ENCODE results near the gene GPATCH1.

GPATCH1 gene

GRCh38 chr19:33048806-33049676 lies 31.9 kb upstream of the GPATCH1 start:
- Histone ChIP-seq H3K4me3 (ENCODE audit: low read length, poor library complexity, severe bottlenecking) (no peak overlapping the region), H3K4me2 (ENCODE audit: low read depth, low read length, poor library complexity, severe bottlenecking) (no peak overlapping the region), H3K79me2 (ENCODE audit: insufficient read depth, low read length) (no peaks in the 10 kb centered on the region), H4K20me1 (ENCODE audit: insufficient read depth, low read length, poor library complexity, severe bottlenecking) (no peaks in the 10 kb centered on the region), H3K27me3 (ENCODE audit: insufficient read depth, low read length, poor library complexity, severe bottlenecking) (no peaks in the 10 kb centered on the region), H3F3A (ENCODE audit: low read depth) (no peaks in the 10 kb centered on the region), H3K9me3 (ENCODE audit: insufficient read depth, low read depth, low read length) (no peaks in the 10 kb centered on the region), H3K36me3 (ENCODE audit: insufficient read depth, low read length) (no peaks in the 10 kb centered on the region), H2AFZ (ENCODE audit: low read length) (no peak overlapping the region), H3K9ac (ENCODE audit: low read depth, low read length, poor library complexity, severe bottlenecking) (no peak overlapping the region), H3K4me1 (ENCODE audit: insufficient read depth, low read length, poor library complexity, severe bottlenecking) (no peaks in the 10 kb centered on the region), H3K9me2 (replicated peaks; ENCODE audit: low read depth, low read length) (no peaks in the 10 kb centered on the region)
- TF ChIP-seq CTCF (conservative IDR thresholded peaks at IDR 0.05; ENCODE audit: low read length) (no peak), EZH2phosphoT487 (IDR thresholded peaks at IDR 0.05; ENCODE audit: borderline replicate concordance) (no peak)

- no peak for TF ChIP-seq EZH2phosphoT487 (IDR thresholded peaks at IDR 0.05; ENCODE audit: borderline replicate concordance)
- TF ChIP-seq CTCF (conservative IDR thresholded peaks at IDR 0.05; ENCODE audit: low read length): no peak
- Histone ChIP-seq H3K9ac (ENCODE audit: low read depth, low read length, poor library complexity, severe bottlenecking) (no peak overlapping the region), H3K4me1 (ENCODE audit: insufficient read depth, low read length, poor library complexity, severe bottlenecking) (no peaks in the 10 kb centered on the region), H3F3A (ENCODE audit: low read depth) (no peaks in the 10 kb centered on the region), H4K20me1 (ENCODE audit: insufficient read depth, low read length, poor library complexity, severe bottlenecking) (no peaks in the 10 kb centered on the region), H3K79me2 (ENCODE audit: insufficient read depth, low read length) (no peaks in the 10 kb centered on the region), H3K4me2 (ENCODE audit: low read depth, low read length, poor library complexity, severe bottlenecking) (no peak overlapping the region), H3K27me3 (ENCODE audit: insufficient read depth, low read length, poor library complexity, severe bottlenecking) (no peaks in the 10 kb centered on the region), H3K4me3 (ENCODE audit: low read length, poor library complexity, severe bottlenecking) (no peak overlapping the region), H3K9me3 (ENCODE audit: insufficient read depth, low read depth, low read length) (no peaks in the 10 kb centered on the region), H3K9me2 (replicated peaks; ENCODE audit: low read depth, low read length) (no peaks in the 10 kb centered on the region), H2AFZ (ENCODE audit: low read length) (no peak overlapping the region), H3K36me3 (ENCODE audit: insufficient read depth, low read length) (no peaks in the 10 kb centered on the region)
Observed at GRCh38 chr19:33050110-33050509, 30.9 kb upstream of the GPATCH1 start.

- Histone ChIP-seq H3K9me3 (ENCODE audit: insufficient read depth, low read depth, low read length) (no peaks in the 10 kb centered on the region), H3K36me3 (ENCODE audit: insufficient read depth, low read length) (no peaks in the 10 kb centered on the region), H3K4me1 (ENCODE audit: insufficient read depth, low read length, poor library complexity, severe bottlenecking) (no peaks in the 10 kb centered on the region), H3K9ac (ENCODE audit: low read depth, low read length, poor library complexity, severe bottlenecking) (no peak overlapping the region), H3K79me2 (ENCODE audit: insufficient read depth, low read length) (no peaks in the 10 kb centered on the region), H4K20me1 (ENCODE audit: insufficient read depth, low read length, poor library complexity, severe bottlenecking) (no peaks in the 10 kb centered on the region), H3F3A (ENCODE audit: low read depth) (no peaks in the 10 kb centered on the region), H3K27me3 (ENCODE audit: insufficient read depth, low read length, poor library complexity, severe bottlenecking) (no peaks in the 10 kb centered on the region), H3K4me2 (ENCODE audit: low read depth, low read length, poor library complexity, severe bottlenecking) (no peak overlapping the region), H3K4me3 (ENCODE audit: low read length, poor library complexity, severe bottlenecking) (no peak overlapping the region), H2AFZ (ENCODE audit: low read length) (no peak overlapping the region), H3K9me2 (replicated peaks; ENCODE audit: low read depth, low read length) (no peaks in the 10 kb centered on the region)
- TF ChIP-seq CTCF (conservative IDR thresholded peaks at IDR 0.05; ENCODE audit: low read length): no peak
- TF ChIP-seq EZH2phosphoT487 (IDR thresholded peaks at IDR 0.05; ENCODE audit: borderline replicate concordance): no peak
Observed at GRCh38 chr19:33052352-33052972, 28.5 kb upstream of the GPATCH1 start.

Measured in Loucy (cell line).